DMS53 treated with DMSO at 0.1 percent for 48 hours (cell line): ENCODE results near the gene POLR1D.

ENCODE experiments used
- DNase-seq: peaks from one replicate; lab custom pipeline; 2025; ENCODE audit not compliant: unreplicated experiment; lab: John Stamatoyannopoulos, UW

The POLR1D gene

DNA sequence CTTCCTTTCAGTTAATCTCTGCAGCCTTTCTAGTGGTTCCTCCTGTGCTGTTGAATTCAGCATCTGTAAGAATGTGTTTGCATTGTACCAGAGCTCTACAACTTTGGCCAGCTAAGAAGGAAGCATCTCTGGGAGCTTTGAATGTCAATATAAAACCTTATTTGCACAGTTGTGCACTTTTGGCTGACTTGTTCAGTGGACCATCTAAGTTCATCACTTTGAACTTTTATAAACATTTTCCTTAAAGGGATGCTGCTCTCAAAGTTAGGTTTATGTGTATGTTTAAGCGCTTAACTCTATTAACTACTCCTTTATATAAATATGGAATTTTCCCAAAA is 15.6 kb downstream of the POLR1D start:
- no peak for DNase-seq

DNA sequence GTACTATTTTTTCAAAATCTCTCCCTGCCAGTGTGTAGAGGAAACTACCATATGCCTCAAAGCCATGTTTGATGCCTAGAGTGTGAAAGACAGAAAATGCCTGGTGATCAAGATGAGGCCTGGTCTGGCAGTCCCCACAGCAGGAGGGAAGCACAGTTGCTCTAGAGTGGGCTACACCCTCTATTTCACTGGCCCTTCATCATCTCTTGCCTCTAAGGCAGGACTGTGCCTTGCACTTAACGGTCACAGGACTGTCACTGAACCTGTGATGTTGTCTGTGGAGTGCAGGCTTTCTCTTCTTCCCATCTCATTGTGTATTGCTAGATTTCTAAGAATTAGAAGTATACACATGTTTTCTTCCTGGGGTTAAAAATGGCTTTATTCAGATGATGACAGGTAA is 16.3 kb downstream of the POLR1D start:
- DNase-seq, result no peak

DNA sequence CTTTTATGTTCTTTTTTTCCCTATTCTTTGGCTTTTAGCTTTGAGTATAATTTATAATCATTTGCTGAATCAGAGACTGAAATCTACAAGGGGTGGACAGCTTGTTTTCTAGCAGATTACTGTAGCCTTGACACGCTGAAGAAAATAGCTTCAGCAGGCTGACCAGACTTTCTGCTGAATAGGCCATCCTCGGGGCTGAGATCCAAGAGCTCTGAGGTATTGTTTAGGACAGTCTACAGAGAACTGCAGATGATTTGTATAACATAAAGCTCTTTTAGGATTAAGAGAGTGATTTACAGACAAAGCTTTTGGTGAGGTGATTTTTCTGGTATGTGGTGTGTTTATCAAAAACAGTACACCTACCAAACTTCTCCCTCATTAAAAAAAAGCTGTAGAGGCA is 16.8 kb downstream of the POLR1D start:
- DNase-seq, result no peak

DNA sequence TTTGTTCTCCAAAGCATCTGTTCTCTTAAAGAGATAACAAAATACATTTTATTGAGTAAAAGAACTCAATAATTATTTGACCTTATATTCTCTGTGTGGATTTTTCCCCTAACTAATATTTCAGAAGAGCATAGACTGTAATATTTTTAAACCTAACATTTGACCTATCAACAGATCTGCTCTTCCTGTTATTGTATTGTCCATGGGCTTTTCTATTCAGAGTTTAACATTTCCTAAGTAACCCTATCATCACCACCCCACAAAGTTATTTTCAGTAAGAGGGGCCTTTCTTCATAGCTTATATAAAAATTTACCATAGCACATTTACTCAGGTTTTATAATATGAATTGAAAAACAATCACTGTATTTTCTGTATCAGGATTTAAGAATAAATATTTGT is 17.5 kb downstream of the POLR1D start:
- DNase-seq, result no peak

DNA sequence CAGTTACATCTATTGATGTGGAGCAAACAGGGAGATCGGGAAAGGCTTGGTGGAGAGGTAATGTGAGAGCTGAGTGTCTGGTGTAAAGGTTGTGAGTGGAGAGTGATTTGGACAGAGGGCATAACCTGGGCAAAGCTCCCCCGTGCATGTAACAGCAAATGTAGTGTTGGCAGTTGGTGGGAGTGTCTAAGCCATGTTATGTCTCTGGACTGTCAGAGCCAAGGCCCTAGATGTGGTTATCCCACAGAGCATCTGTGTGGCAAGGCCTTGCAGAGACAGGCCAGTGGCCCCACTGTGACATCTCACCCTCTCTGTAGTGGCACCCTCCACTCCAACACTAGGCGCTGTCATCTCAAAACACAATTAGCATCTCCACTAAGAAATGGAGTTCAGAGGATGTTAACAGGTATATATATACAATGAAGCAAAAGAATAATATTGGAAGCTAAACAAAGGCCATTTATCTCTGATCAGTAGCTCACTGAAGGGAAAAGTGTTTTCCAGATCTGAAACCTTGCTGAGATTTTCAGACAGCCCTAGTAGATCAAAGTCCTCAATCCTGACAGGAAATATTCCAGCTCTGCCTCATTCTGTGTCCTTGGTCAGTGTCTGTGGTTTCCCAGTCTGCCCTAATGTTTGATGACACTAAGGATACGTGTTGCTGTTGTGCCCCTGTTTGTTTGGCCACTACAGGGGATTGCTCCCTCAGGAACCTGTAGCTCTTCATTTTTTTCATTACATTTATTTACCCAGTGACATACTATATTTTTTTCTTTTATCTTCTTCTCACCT is 20.2 kb downstream of the POLR1D start:
- no peak for DNase-seq

DNA sequence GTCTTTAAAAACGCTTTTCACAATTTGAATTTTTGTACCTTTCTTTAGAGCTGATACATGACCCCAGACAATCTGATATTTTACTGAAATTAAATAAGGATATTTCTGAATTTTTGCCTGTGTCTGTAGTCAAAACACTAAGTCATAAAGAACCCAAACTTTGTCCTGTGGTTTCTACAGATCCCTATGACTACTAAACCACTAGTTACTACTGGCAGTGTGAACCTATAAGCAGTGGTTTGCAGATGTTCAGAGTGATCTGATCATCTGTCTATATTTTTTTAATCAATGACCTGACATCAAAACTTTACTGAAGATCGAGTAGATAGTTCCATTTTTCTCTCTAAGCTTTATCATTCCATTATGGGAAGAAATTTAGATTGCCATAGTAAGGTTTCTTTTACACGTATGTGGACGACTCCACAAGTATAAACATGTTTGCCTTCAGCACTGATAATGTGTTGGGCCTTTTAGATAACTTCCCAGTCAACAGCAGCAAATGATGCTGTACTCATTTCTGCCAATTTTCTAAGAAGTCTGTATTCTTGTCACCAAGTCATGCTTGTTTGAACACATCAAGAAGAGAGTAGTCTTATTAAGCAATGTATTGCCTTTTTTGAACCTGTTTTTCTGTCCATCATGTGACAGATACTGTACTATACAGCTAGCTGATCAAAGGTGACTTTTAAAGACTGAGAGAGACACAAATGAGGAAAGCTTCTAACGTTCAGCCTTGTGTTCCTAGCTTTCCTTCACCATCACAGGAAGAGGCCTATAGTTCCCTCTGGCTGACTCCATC is 21.8 kb downstream of the POLR1D start:
- no peak for DNase-seq

DNA sequence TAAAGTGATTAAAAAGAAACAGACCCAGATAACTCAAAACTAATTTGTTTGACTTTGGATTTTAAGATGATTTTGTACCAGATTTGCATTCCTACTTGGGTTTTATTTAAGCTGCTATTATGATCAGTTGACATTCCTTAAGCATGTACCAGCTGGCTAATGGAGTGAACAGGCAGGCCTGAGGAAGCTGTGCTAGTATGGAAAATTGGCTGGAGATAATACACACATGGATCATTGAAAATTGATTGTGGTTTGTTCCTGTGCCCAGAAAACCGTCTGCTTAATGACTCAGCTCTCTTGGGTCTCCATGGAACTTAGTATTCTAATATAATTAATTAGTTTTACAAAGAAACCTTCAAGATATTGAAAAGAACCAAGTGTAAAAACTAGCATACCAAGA is 22.6 kb downstream of the POLR1D start:
- no peak for DNase-seq

DNA sequence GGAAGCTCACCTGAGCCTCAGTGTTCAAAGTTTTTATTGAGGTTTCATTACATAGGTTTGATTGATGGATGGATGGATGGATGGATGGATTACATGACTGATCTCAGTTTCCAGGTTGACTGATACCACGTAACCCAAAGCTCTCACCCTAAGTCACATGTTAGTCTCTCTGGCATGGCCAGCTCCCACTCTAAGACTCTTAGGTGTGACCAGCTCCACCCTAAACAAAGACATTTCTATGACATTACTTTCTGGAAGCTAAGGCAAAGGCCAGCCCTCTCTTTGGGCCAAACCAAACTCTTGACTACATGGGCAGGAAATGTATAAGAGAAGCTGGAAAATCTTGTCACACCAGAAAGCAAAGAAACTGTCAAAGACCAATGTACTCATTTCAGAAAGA is 28.6 kb downstream of the POLR1D start:
- no peak for DNase-seq

DNA sequence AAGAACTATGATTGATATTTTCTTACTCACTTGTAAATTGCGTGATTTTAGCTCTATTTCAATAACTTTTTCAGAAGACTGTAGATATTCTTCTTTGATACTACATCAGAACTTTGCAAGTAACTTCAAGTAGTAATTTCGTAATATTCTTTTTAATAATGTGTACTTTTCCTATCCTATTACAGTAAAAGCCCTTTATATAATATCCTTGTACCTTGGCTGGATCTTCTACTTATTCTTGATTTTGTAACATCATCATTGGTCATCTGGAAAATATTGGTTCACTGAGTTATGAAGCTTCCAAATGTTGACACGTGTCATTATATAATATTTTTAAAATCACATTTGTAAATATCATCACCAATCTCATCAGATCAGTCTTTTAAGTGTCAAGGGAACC is 32.4 kb downstream of the POLR1D start:
- DNase-seq, result no peak

DNA sequence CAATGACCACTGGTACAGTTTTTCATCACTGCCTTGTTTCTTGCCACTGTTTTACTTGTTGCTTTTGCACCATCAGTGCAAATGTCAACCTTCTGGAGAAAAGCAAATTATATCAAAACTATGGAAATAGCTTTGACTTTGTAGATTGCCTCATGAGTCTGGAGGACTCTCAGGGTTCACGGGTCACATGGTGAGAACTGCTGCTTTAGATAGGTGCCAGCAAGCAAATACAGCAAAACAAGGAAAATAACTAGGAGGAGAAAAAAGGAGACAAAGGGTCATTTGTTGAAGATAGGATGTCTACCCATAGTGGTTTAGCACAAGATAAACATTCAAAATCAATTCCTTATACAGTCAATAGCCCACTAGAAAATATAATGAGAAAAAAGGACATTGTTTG is 33.1 kb downstream of the POLR1D start:
- DNase-seq, result no peak

DNA sequence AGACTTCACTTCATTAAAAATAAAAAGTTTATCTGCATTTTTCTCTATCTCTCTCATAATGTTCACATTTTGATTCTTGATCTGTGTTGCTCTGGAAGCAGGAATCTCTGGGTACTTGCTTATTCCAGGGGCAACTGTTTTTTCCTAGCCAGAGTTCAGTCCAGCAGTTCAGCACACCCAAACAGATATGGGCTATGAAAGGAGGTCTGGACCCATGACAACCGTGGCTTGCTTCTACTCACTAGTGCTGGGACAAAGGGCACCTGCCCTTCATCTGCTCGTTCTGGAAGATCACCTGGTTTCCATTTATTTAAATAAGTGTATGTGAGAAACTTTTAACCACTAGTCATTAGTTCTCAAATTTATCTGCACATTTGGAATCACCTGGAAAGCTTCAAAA is 36.0 kb downstream of the POLR1D start:
- DNase-seq, result no peak

DNA sequence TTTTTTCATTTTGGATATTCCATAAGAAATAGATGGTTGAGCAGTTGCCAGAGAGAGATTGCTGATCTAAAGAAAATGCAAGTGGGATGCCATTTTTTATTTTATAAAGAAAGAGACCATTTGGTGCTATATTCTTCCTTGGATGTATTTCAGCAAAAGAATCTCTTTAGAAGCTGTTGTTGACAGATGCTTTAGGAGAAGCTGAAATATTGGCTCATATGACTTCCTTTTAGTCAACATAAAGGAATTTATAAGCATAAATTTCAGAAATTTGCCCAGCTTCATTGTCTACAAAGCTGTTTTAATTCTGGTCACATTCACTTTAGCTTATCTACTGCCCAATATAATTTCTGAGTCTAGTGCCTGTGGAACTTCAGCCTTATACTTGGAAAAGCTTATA is 36.9 kb downstream of the POLR1D start:
- DNase-seq, result no peak

DNA sequence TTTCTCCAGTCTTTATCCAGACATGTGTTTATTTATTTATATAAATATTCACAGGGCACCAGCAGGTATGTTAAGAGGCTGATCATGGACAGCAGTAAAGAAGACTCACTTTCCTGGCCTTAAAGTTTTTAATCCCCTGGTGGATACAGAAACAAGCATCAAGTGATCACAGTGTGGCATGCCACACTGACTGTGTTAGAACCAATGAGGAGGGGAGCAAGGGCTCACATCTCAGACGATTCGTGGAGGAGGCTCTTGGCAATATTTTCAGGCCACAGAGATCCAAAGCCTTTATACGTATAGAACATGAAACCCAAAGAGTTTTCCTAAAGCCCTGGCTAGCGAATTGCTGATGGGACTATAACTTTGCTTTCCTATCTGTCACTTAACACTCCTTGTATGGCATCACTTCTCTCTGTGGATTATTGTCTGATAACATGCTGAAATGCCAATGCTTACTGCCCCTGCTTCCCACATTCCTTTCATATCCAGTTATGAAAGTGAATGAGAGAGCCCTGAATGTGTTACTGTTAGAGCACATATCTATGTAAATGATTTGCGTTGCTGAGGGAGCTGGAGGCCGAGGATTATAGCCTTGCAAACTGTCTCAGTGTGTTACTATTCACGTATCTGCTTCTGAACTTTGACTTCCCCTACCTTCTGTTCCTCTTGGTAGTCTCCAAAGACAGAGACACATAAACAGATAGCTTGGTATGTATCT is 37.6 kb downstream of the POLR1D start:
- no peak for DNase-seq

DNA sequence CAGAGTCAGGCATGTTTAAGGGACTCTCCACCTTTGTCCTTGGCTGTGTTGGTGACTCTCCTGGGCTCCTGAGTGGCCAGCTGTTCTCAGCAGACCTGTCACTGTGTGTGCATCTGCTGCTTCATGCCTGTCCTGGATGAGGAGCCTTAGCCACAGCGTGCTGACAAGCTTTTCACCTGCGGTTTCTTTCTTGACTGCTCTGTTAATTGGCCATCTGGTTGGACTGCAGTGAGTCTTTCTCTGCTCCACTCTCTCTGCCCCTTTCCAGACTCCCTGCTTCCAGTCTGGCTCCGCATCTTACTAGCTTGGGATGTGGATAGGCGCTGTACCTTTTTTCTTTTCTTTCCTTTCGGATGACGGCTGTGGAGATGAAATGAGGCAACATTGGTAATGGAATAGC is 38.8 kb downstream of the POLR1D start:
- DNase-seq, result no peak

DNA sequence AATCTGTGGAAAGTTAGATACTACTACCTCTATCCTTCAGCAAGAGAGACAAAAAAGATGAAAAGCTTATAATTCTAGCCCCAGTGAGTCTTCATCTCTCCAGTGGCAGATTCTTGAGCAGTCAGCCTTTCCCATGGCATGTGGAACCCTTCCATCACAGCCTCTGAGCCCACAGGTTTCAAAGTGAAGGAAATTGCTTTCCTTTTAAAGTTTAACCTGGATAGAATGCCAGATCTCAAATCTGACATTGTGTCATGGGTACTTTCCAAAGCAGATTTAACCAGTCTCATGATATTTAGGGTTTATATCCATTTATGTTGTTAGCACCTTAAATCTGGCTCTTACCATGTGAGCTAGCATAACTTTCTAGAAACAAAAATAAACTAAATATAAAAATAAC is 39.3 kb downstream of the POLR1D start:
- no peak for DNase-seq

DNA sequence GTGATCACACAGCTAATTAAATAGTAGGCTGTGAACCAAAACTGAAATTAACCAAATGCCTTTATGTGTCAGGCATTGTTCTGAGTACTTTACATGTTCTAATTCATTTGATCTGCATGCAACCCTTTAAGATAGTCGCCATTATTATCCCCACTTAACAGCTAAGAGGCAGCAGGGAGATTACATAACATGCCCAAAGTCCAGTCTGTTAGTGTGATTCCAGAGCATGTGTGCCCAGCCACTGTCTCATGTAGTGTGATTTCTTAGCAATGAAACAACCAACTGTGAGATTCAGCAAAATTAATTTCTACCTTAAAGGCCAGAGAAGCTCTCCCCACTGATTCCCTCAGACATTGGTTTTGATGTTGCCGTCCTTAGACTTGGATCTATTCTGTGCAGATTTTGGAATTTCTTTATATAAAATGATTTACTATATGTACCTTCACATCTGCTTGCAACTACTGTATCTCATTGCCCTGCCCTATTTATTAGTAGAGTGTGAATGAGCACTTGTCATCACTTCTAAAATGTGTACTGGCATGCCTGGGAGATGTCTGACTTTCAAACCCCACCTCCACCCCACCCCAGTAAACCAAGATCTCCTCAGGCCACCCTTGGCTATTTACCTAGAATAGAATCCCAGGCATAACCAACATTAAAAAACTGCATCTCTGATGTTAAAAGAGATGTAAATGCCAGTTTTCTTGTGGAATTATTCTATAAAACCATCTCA is 41.2 kb downstream of the POLR1D start:
- DNase-seq, result no peak

DNA sequence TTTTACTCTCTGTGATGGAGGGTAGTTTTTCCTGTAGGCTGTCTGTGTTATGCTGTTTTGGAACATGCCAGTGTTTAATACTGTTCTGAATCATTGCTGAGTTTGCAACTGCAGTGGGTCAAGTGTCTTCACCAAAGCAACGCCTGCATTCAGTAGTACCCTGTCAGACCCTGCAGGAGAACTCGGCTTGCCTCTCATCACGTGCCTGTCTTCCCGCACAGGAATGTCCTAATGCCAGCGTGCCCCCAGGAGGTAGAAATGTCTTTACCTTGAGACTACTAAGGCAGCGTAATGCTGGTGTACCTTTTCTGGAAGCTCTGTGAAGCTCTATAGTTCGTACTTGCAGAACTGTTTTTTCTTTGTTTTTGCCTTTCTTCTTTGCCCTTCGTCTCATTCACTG is 42.3 kb downstream of the POLR1D start:
- DNase-seq, result no peak

DNA sequence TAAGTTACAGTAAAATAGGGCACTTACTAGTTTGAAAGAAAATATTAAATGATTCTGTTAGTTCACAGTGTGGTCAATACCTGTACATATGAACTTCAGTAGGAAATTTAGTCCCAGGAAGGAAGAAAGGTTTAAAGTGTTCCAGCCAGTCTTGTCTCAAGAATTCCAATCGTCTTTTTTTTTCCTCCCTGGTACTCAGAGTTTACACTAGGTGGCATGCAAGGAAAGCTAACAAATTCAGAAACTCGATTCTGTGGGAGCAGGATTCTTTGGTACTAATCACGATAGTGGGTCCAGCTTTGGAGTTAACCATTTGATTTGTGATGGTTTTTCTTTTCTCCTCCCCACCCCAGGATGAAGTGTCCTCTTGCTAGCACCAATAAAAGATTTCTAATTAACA is 43.6 kb downstream of the POLR1D start:
- no peak for DNase-seq

DNA sequence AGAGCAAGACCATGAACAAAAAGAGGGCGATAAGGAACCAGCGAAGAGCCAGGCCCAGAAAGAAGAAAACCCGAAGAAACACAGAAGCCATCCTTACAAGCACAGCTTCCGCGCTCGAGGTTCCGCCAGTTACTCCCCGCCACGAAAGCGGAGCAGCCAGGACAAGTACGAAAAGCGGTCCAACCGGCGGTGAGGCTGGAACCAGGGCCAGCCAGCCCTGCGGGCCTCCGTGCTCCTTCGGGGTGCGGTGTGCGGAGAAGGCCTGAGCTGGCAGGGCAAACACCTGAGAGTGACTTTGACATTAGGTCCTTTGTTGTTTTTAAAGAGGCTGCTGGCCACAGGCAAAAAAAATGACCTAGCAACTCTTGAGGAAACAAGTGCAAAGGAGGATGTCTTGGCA is 44.1 kb downstream of the POLR1D start:
- no peak for DNase-seq

DNA sequence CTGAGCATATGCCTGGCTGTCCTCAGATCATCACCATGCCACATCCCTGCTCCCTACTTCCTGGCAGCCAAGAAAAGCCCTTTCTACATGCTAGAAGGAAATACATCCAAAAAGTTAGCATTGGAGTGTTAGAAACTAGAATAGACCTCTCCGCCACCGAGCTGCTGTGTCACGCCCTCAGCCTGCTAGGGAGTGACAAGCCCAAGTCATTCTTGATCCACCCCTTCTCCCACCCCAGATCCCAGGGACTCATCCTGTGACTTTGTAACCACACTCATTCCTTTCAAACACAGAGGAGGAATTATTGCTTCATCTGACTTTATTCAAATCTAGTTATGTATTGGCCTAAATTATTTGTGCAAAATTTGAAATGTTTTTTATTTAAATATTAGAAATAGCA is 45.3 kb downstream of the POLR1D start:
- no peak for DNase-seq

DNA sequence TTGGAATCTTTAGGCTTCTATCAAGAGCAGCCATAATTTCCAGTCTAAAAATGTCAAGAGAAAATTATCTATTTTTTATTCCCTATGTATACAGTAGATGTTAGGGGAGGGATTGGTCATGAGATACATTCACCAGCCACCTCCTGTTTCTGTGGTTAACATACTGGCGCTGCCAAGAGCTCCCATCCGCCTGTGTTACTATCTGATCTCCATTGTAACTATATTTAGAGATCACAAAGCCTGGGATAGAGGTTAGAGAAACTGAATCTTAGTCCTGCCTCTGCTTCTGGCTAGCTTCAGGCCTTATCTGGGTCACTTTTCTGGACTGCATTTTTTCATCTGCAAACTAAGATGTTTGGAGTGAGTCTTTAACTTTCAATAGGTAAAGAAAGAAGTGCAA is 46.3 kb downstream of the POLR1D start:
- no peak for DNase-seq
